OCI-LY7 (cell line): Measurements from ENCODE around the gene RUNX1.

Source experiments
- EZH2phosphoT487 ChIP-seq: fragments of 200-600 bp; sonication (generic); IDR thresholded peaks from 2 replicates; pipeline ENCODE4 v1.6.1; 2018; ENCODE audit warnings: low read depth, borderline replicate concordance, mild to moderate bottlenecking, mixed run types, antibody characterized with exemption, low read length, moderate library complexity, mixed read lengths
- TF ChIP-seq, protein P1 (sequence below): fragments of 200-600 bp; sonication (generic); conservative IDR thresholded peaks from 2 replicates; pipeline ENCODE4 v1.5.1; 2014; ENCODE audit warnings: mild to moderate bottlenecking, antibody characterized with exemption, low read length, moderate library complexity, mixed read lengths

GRCh38 chr21:35072960-35073359 lies 23.9 kb upstream of the RUNX1 start:
- TF ChIP-seq, protein P1, sequence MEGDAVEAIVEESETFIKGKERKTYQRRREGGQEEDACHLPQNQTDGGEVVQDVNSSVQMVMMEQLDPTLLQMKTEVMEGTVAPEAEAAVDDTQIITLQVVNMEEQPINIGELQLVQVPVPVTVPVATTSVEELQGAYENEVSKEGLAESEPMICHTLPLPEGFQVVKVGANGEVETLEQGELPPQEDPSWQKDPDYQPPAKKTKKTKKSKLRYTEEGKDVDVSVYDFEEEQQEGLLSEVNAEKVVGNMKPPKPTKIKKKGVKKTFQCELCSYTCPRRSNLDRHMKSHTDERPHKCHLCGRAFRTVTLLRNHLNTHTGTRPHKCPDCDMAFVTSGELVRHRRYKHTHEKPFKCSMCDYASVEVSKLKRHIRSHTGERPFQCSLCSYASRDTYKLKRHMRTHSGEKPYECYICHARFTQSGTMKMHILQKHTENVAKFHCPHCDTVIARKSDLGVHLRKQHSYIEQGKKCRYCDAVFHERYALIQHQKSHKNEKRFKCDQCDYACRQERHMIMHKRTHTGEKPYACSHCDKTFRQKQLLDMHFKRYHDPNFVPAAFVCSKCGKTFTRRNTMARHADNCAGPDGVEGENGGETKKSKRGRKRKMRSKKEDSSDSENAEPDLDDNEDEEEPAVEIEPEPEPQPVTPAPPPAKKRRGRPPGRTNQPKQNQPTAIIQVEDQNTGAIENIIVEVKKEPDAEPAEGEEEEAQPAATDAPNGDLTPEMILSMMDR = no peak
- TF ChIP-seq EZH2phosphoT487 = no peak
